HFFc6 (cell line): Measurements from ENCODE around the gene ACOT13. TPM values are rescaled to one million over a fixed set of nuclear protein-coding genes. Genes with fewer than 3 reads are reported as not detected.

Experiments
- DNase-seq: peaks from one replicate; pipeline ENCODE4 v3.0.0-alpha.2; 2018
- H3K27ac Mint-ChIP-seq: 2 replicates; pipeline ENCODE4 v1.8.0; 2020; ENCODE audit warnings: mild to moderate bottlenecking, mixed read lengths
- H3K27me3 Mint-ChIP-seq: 2 replicates; pipeline ENCODE4 v1.8.0; 2021; ENCODE audit warnings: mild to moderate bottlenecking, moderate library complexity, mixed read lengths; ENCODE audit not compliant: insufficient read depth
- H3K36me3 Mint-ChIP-seq: 2 replicates; pipeline ENCODE4 v1.8.0; 2021; ENCODE audit warnings: low read depth, mixed read lengths
- H3K4me1 Mint-ChIP-seq: 2 replicates; pipeline ENCODE4 v1.8.0; 2020; ENCODE audit warnings: low read depth, mixed read lengths
- H3K4me3 Mint-ChIP-seq: 2 replicates; pipeline ENCODE4 v1.8.0; 2020; ENCODE audit warnings: mild to moderate bottlenecking, moderate library complexity, mixed read lengths
- H3K9me3 Mint-ChIP-seq: 2 replicates; pipeline ENCODE4 v1.8.0; 2020; ENCODE audit warnings: mild to moderate bottlenecking, mixed read lengths
- CTCF ChIP-seq: fragments of 200-600 bp; sonication (generic); IDR thresholded peaks from 2 replicates; pipeline ENCODE4 v1.5.0; 2021; ENCODE audit warnings: antibody characterized with exemption, mild to moderate bottlenecking
- total RNA-seq, 6 experiments: library from RNA; stranded (reverse); fragmentation: NEBNext Ultra II Directional; extraction: Animal tissue kit (Norgen Biotek cat#: 25700); gene quantifications; 2 replicates in 1 of 6; 3 replicates in 5 of 6; pipeline ENCODE4 v1.2.3, GENCODE V29; 2021

ACOT13 gene
- total RNA-seq, 6 experiments from 2014 or later: 18.7 to 21.9 (median 19.8) TPM

DNA sequence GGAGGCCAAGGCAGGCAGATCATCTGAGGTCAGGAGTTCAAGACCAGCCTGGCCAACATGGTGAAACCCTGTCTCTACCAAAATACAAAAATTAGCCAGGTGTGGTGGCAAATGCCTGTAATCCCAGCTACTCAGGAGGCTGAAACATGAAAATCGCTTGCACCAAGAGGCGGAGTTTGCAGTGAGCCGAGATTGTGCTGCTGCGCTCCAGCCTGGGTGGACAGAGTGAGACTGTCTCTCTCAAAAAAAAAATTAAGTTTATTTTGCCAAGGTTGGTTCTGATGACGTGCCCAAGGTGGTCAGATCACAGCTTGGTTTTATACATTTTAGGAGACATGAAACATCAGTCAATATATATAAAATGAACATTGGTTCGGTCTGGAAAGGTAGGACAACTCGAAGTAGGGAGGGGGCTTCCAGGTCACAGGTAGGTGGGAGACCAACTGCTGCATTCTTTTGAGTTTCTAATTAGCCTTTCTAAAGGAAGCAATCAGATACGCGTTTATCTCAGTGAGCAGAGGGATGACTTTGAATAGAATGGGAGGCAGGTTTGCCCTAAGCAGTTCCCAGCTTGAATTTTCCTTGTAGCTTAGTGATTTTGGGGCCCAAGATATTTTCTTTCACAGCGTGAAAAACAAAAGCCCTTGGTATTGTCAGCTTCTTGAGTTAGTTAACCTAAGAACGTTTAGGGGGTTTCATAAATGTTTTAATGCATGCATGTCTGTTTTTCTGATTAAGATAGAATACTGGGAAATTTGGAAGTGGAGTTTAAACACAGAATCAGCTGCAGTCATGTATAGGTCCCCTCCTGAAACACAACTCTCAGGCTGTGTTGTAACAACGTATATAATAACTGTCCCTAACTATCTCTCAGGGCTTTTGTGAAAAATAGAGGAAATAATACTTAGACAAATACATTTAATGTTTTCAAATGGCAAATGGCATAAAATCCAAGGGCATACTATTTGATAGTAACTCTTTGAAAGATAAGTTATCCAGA lies 16.7 kb downstream of the ACOT13 start:
- no peak for DNase-seq
- no peaks in the 10 kb centered on the region for H3K9me3 Mint-ChIP-seq
- H3K4me3 Mint-ChIP-seq: no peak overlapping the region
- no peak for TF ChIP-seq CTCF
- peaks cover 2% of the 10 kb centered on the region; the same call in 1 of the 2 replicates for H3K27me3 Mint-ChIP-seq
- H3K36me3 Mint-ChIP-seq: 0 out of 2 replicates have a peak, but pooled peaks cover 3% of the 10 kb centered on the region
- no peak overlapping the region for H3K27ac Mint-ChIP-seq
- H3K4me1 Mint-ChIP-seq: no peaks in the 10 kb centered on the region

GRCh38 chr6:24686408-24686807 lies 19.5 kb downstream of the ACOT13 start:
- no peaks in the 10 kb centered on the region for H3K4me1 Mint-ChIP-seq
- H3K4me3 Mint-ChIP-seq: no peak overlapping the region
- H3K9me3 Mint-ChIP-seq: no peaks in the 10 kb centered on the region
- peaks cover 2% of the 10 kb centered on the region; the same call in 1 of the 2 replicates for H3K27me3 Mint-ChIP-seq
- H3K27ac Mint-ChIP-seq: no peak overlapping the region
- H3K36me3 Mint-ChIP-seq: 0 out of 2 replicates have a peak, but pooled peaks cover 3% of the 10 kb centered on the region
- DNase-seq: no peak
- TF ChIP-seq CTCF: no peak

GRCh38 chr6:24686946-24687345 lies 20.1 kb downstream of the ACOT13 start:
- 0 out of 2 replicates have a peak, but pooled peaks cover 3% of the 10 kb centered on the region for H3K36me3 Mint-ChIP-seq
- peaks cover 2% of the 10 kb centered on the region; the same call in 1 of the 2 replicates for H3K27me3 Mint-ChIP-seq
- H3K9me3 Mint-ChIP-seq: no peaks in the 10 kb centered on the region

GRCh38 chr6:24689964-24690363 lies 23.1 kb downstream of the ACOT13 start:
- Mint-ChIP-seq H3K27ac (no peak overlapping the region), H3K27me3 (peaks cover 2% of the 10 kb centered on the region; the same call in 1 of the 2 replicates), H3K4me1 (no peaks in the 10 kb centered on the region)

More at GRCh38 chr6:24686946-24687345, 20.1 kb downstream of the ACOT13 start:
- no peaks in the 10 kb centered on the region for H3K4me1 Mint-ChIP-seq
- no peak for TF ChIP-seq CTCF
- H3K4me3 Mint-ChIP-seq: no peak overlapping the region
- no peak for DNase-seq
- no peak overlapping the region for H3K27ac Mint-ChIP-seq

GRCh38 chr6:24690593-24690992 lies 23.7 kb downstream of the ACOT13 start:
- Mint-ChIP-seq H3K27ac (no peak overlapping the region), H3K36me3 (no peaks in the 10 kb centered on the region), H3K4me1 (no peaks in the 10 kb centered on the region), H3K27me3 (peaks cover 2% of the 10 kb centered on the region; the same call in 1 of the 2 replicates), H3K4me3 (no peak overlapping the region), H3K9me3 (no peaks in the 10 kb centered on the region)
- DNase-seq: no peak
- TF ChIP-seq CTCF: no peak

More at GRCh38 chr6:24689964-24690363, 23.1 kb downstream of the ACOT13 start:
- Mint-ChIP-seq H3K4me3 (no peak overlapping the region), H3K9me3 (no peaks in the 10 kb centered on the region), H3K36me3 (no peaks in the 10 kb centered on the region)
- no peak for DNase-seq
- TF ChIP-seq CTCF: no peak
